ENCODE data around the gene RAN. TPM values are rescaled to one million over a fixed set of nuclear protein-coding genes. Genes with fewer than 3 reads are reported as not detected.

Gene RAN
- total and polyA plus RNA-seq, 5 donors from 2014 or later = 298 to 837 (median 688) TPM

DNA sequence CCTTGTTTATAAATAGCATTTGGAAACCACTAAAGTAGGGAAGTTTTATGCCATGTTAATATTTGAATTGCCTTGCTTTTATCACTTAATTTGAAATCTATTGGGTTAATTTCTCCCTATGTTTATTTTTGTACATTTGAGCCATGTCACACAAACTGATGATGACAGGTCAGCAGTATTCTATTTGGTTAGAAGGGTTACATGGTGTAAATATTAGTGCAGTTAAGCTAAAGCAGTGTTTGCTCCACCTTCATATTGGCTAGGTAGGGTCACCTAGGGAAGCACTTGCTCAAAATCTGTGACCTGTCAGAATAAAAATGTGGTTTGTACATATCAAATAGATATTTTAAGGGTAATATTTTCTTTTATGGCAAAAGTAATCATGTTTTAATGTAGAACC, 4.4 kb downstream of the RAN start:
- H3K4me3 ChIP-seq (ENCODE audit: low read depth, low read length) = no peak overlapping the region
- peak overlapping the region in 1 of 4 donors; percentile 84 for H3K4me3 Mint-ChIP-seq
- H3K27ac ChIP-seq (ENCODE audit: insufficient read depth, low read length, poor library complexity, severe bottlenecking) = no peak overlapping the region
- H3K9me3 ChIP-seq (ENCODE audit: control insufficient read depth in 2 of 2, low read length in 2 of 2) = no peaks in the 10 kb centered on the region
- no peak overlapping the region for H3K27ac Mint-ChIP-seq
- H3K36me3 Mint-ChIP-seq = peaks cover 38% of the 10 kb centered on the region
- peaks cover 12 to 71% (median 41%) of the 10 kb centered on the region in 4 donors for H3K4me1 Mint-ChIP-seq
- ATAC-seq (ENCODE audit: low read depth in 2 of 2) = no peak
- H3K27me3 ChIP-seq (ENCODE audit: control insufficient read depth, insufficient read depth, low read length) = no peaks in the 10 kb centered on the region
- no peak for DNase-seq
- peaks cover 0 to 1% (median 0%) of the 10 kb centered on the region in 7 donors for H3K9me3 Mint-ChIP-seq
- H3K36me3 ChIP-seq (ENCODE audit: control insufficient read depth, insufficient read depth, low read length) = peaks cover 39% of the 10 kb centered on the region
- peaks cover 32% of the 10 kb centered on the region for H3K4me1 ChIP-seq (ENCODE audit: control insufficient read depth, insufficient read depth, low read length, poor library complexity, severe bottlenecking)
- H3K27me3 Mint-ChIP-seq = no peaks in the 10 kb centered on the region

- Mint-ChIP-seq H3K27ac (no peak overlapping the region), H3K36me3 (peaks cover 38% of the 10 kb centered on the region), H3K4me3 (no peak overlapping the region)
Measured at GRCh38 chr12:130876758-130877157, 4.9 kb downstream of the RAN start.

GRCh38 chr12:130877333-130877732, 5.5 kb downstream of the RAN start:
- peaks cover 0 to 1% (median 0%) of the 10 kb centered on the region in 7 donors for H3K9me3 Mint-ChIP-seq
- no peak for DNase-seq
- H3K4me3 Mint-ChIP-seq = no peak overlapping the region
- Histone ChIP-seq H3K4me1 (ENCODE audit: control insufficient read depth, insufficient read depth, low read length, poor library complexity, severe bottlenecking) (peaks cover 30% of the 10 kb centered on the region), H3K4me3 (ENCODE audit: low read depth, low read length) (no peak overlapping the region), H3K27ac (ENCODE audit: insufficient read depth, low read length, poor library complexity, severe bottlenecking) (no peak overlapping the region), H3K36me3 (ENCODE audit: control insufficient read depth, insufficient read depth, low read length) (peaks cover 39% of the 10 kb centered on the region), H3K9me3 (ENCODE audit: control insufficient read depth in 2 of 2, low read length in 2 of 2) (no peaks in the 10 kb centered on the region), H3K27me3 (ENCODE audit: control insufficient read depth, insufficient read depth, low read length) (no peaks in the 10 kb centered on the region)
- ATAC-seq (ENCODE audit: low read depth in 2 of 2) = no peak
- H3K27ac Mint-ChIP-seq = peak overlapping the region in 2 of 3 donors; percentile 15 to 24
- H3K4me1 Mint-ChIP-seq = peaks cover 12 to 69% (median 41%) of the 10 kb centered on the region in 4 donors
- no peaks in the 10 kb centered on the region for H3K27me3 Mint-ChIP-seq
- peaks cover 38% of the 10 kb centered on the region for H3K36me3 Mint-ChIP-seq

More at GRCh38 chr12:130876758-130877157, 4.9 kb downstream of the RAN start:
- Mint-ChIP-seq H3K27me3 (no peaks in the 10 kb centered on the region), H3K9me3 (peaks cover 0 to 1% (median 0%) of the 10 kb centered on the region in 7 donors), H3K4me1 (peaks cover 12 to 69% (median 41%) of the 10 kb centered on the region in 4 donors)
- no peak for ATAC-seq (ENCODE audit: low read depth in 2 of 2)
- Histone ChIP-seq H3K27ac (ENCODE audit: insufficient read depth, low read length, poor library complexity, severe bottlenecking) (no peak overlapping the region), H3K4me1 (ENCODE audit: control insufficient read depth, insufficient read depth, low read length, poor library complexity, severe bottlenecking) (peaks cover 30% of the 10 kb centered on the region), H3K36me3 (ENCODE audit: control insufficient read depth, insufficient read depth, low read length) (peaks cover 39% of the 10 kb centered on the region), H3K4me3 (ENCODE audit: low read depth, low read length) (no peak overlapping the region), H3K27me3 (ENCODE audit: control insufficient read depth, insufficient read depth, low read length) (no peaks in the 10 kb centered on the region), H3K9me3 (ENCODE audit: control insufficient read depth in 2 of 2, low read length in 2 of 2) (no peaks in the 10 kb centered on the region)
- DNase-seq = no peak

GRCh38 chr12:130878193-130879185, 6.6 kb downstream of the RAN start:
- Mint-ChIP-seq H3K4me3 (peak overlapping the region in 1 of 4 donors; percentile 68), H3K27me3 (no peaks in the 10 kb centered on the region), H3K9me3 (peaks cover 0 to 1% (median 0%) of the 10 kb centered on the region in 7 donors), H3K27ac (peak overlapping the region in 2 of 3 donors; percentile 56 to 60), H3K4me1 (peaks cover 12 to 59% (median 32%) of the 10 kb centered on the region in 4 donors), H3K36me3 (peaks cover 30% of the 10 kb centered on the region)
- ATAC-seq (ENCODE audit: low read depth in 2 of 2) = no peak
- DNase-seq = no peak
- Histone ChIP-seq H3K9me3 (ENCODE audit: control insufficient read depth in 2 of 2, low read length in 2 of 2) (no peaks in the 10 kb centered on the region), H3K27me3 (ENCODE audit: control insufficient read depth, insufficient read depth, low read length) (no peaks in the 10 kb centered on the region), H3K4me3 (ENCODE audit: low read depth, low read length) (no peak overlapping the region), H3K27ac (ENCODE audit: insufficient read depth, low read length, poor library complexity, severe bottlenecking) (no peak overlapping the region), H3K4me1 (ENCODE audit: control insufficient read depth, insufficient read depth, low read length, poor library complexity, severe bottlenecking) (peaks cover 18% of the 10 kb centered on the region), H3K36me3 (ENCODE audit: control insufficient read depth, insufficient read depth, low read length) (peaks cover 38% of the 10 kb centered on the region)

GRCh38 chr12:130879212-130879686, 7.4 kb downstream of the RAN start:
- peak overlapping the region; percentile 56 to 67 (median 60) for H3K27ac Mint-ChIP-seq
- peaks cover 23% of the 10 kb centered on the region for H3K36me3 Mint-ChIP-seq
- Histone ChIP-seq H3K27ac (ENCODE audit: insufficient read depth, low read length, poor library complexity, severe bottlenecking) (no peak overlapping the region), H3K9me3 (ENCODE audit: control insufficient read depth in 2 of 2, low read length in 2 of 2) (no peaks in the 10 kb centered on the region), H3K4me3 (ENCODE audit: low read depth, low read length) (no peak overlapping the region), H3K36me3 (ENCODE audit: control insufficient read depth, insufficient read depth, low read length) (peaks cover 31% of the 10 kb centered on the region), H3K4me1 (ENCODE audit: control insufficient read depth, insufficient read depth, low read length, poor library complexity, severe bottlenecking) (peaks cover 10% of the 10 kb centered on the region), H3K27me3 (ENCODE audit: control insufficient read depth, insufficient read depth, low read length) (no peaks in the 10 kb centered on the region)
- H3K9me3 Mint-ChIP-seq = peaks cover 0 to 1% (median 0%) of the 10 kb centered on the region in 7 donors
- ATAC-seq (ENCODE audit: low read depth in 2 of 2) = peak; percentile 7 to 46
- no peaks in the 10 kb centered on the region for H3K27me3 Mint-ChIP-seq
- peak overlapping the region in 2 of 4 donors; percentile 38 to 68 for H3K4me3 Mint-ChIP-seq
- peaks cover 8 to 52% (median 27%) of the 10 kb centered on the region in 4 donors for H3K4me1 Mint-ChIP-seq
- no peak for DNase-seq

DNA sequence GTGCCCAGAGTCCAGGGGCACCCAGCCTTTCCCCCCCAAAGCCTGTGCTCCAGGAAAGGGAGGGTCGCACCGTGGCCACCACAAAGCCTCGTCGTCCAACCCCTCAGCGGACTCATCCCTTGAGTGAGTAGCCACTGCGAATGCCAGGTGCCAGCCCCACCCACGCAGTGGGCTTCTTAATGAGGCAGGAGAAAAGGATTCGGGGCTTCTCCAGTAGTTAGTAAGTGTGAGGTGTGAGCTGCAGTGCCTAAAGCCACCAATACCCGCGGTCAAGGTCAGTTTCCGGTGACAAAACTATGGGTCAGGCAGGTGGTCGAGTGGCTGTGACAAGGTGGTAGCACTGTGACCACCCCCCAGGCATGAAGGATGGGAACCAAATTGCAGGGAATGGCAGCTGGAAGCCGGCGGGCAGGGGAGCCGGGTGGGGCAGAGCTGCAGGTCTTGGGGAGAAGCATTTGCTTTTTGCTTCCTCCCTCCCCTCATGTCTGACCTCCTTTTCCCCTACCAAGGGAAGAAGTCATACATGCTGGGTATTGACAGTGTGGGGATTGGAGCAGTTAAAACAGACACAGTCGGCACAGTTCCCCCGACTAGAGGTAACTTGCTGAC, 8.0 kb downstream of the RAN start:
- peaks cover 2 to 45% (median 22%) of the 10 kb centered on the region in 4 donors for H3K4me1 Mint-ChIP-seq
- Histone ChIP-seq H3K27me3 (ENCODE audit: control insufficient read depth, insufficient read depth, low read length) (no peaks in the 10 kb centered on the region), H3K27ac (ENCODE audit: insufficient read depth, low read length, poor library complexity, severe bottlenecking) (no peak overlapping the region), H3K4me1 (ENCODE audit: control insufficient read depth, insufficient read depth, low read length, poor library complexity, severe bottlenecking) (peaks cover 7% of the 10 kb centered on the region), H3K36me3 (ENCODE audit: control insufficient read depth, insufficient read depth, low read length) (peaks cover 25% of the 10 kb centered on the region), H3K9me3 (ENCODE audit: control insufficient read depth in 2 of 2, low read length in 2 of 2) (no peaks in the 10 kb centered on the region), H3K4me3 (ENCODE audit: low read depth, low read length) (peak overlapping the region; percentile 81)
- peaks cover 0 to 1% (median 0%) of the 10 kb centered on the region in 7 donors for H3K9me3 Mint-ChIP-seq
- DNase-seq (no peak), ATAC-seq (ENCODE audit: low read depth in 2 of 2) (peak in 1 of 2 donors; percentile 10)
- H3K27ac Mint-ChIP-seq = peak overlapping the region in 1 of 3 donors; percentile 82
- H3K27me3 Mint-ChIP-seq = no peaks in the 10 kb centered on the region
- peaks cover 17% of the 10 kb centered on the region for H3K36me3 Mint-ChIP-seq
- peak overlapping the region; percentile 43 to 81 (median 60) for H3K4me3 Mint-ChIP-seq

DNA sequence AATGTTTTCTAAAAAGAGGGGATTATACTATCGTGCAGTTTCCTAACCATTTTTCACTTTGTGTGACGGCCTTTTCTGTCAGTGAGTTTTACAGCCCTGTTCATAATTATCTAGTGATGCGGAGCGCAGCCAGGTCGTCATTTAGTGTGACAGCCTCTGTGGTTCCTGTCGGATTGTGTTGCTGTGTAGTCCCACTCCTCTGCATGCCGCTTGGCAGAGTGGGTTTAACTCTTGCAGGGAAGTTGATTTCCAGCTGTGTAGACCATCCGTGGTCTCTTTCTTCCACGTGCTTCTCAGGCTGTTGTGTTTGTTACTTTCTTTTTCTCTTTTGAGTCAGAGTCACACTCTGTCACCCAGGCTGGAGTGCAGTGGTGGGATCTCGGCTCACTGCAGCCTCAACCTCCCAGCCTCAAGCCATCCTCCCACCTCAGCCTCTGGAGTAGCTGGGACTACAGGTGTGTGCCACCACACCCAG, 8.6 kb downstream of the RAN start:
- Histone ChIP-seq H3K36me3 (ENCODE audit: control insufficient read depth, insufficient read depth, low read length) (peaks cover 19% of the 10 kb centered on the region), H3K9me3 (ENCODE audit: control insufficient read depth in 2 of 2, low read length in 2 of 2) (no peaks in the 10 kb centered on the region), H3K4me1 (ENCODE audit: control insufficient read depth, insufficient read depth, low read length, poor library complexity, severe bottlenecking) (peaks cover 7% of the 10 kb centered on the region), H3K27me3 (ENCODE audit: control insufficient read depth, insufficient read depth, low read length) (no peaks in the 10 kb centered on the region), H3K4me3 (ENCODE audit: low read depth, low read length) (peak overlapping the region; percentile 81), H3K27ac (ENCODE audit: insufficient read depth, low read length, poor library complexity, severe bottlenecking) (no peak overlapping the region)
- ATAC-seq (ENCODE audit: low read depth in 2 of 2) (peak; percentile 32 to 44), DNase-seq (peak in 1 of 3 donors; percentile 45)
- Mint-ChIP-seq H3K36me3 (peaks cover 13% of the 10 kb centered on the region), H3K4me3 (peak overlapping the region; percentile 47 to 84 (median 78)), H3K4me1 (peaks cover 0 to 41% (median 21%) of the 10 kb centered on the region in 4 donors), H3K27ac (peak overlapping the region in 2 of 3 donors; percentile 82 to 87), H3K9me3 (peaks cover 0 to 1% (median 0%) of the 10 kb centered on the region in 7 donors), H3K27me3 (no peaks in the 10 kb centered on the region)

Data from CD4-positive, CD25-positive, alpha-beta regulatory T cell (primary cell).